Astrocyte (in vitro differentiated cells and primary cell): ENCODE data around the gene OAS3.

Source experiments
- EZH2 ChIP-seq: IDR thresholded peaks from 2 replicates; pipeline ENCODE4 v1.6.1; 2012; ENCODE audit warnings: mild to moderate bottlenecking, low read length, inconsistent platforms; ENCODE audit not compliant: insufficient read depth
- TF ChIP-seq, protein P1 (sequence below): IDR thresholded peaks from 2 replicates; pipeline ENCODE4 v1.5.1; 2011; ENCODE audit warnings: low read depth, mild to moderate bottlenecking, inconsistent platforms, low read length, moderate library complexity; ENCODE audit not compliant: insufficient read depth

DNA sequence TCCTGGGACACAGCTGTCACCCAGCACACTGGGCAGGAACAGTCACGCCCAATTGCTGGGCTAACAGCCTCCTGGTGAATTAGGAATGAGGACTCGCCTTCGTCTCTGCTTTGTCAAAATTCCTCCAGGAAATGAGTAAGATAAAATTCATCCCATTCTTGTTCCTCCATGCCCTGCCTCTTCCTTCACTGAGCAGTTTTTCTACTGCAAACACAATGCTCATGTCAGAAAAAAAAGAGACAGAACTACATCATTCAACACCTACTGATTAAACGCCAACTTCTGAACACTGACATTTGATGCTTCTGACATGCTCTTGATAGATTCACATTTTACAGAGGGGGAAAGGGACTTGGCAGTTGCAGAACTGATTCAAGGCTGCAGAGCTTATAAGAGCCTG is 80.8 kb downstream of the OAS3 start:
- TF ChIP-seq, protein P1, sequence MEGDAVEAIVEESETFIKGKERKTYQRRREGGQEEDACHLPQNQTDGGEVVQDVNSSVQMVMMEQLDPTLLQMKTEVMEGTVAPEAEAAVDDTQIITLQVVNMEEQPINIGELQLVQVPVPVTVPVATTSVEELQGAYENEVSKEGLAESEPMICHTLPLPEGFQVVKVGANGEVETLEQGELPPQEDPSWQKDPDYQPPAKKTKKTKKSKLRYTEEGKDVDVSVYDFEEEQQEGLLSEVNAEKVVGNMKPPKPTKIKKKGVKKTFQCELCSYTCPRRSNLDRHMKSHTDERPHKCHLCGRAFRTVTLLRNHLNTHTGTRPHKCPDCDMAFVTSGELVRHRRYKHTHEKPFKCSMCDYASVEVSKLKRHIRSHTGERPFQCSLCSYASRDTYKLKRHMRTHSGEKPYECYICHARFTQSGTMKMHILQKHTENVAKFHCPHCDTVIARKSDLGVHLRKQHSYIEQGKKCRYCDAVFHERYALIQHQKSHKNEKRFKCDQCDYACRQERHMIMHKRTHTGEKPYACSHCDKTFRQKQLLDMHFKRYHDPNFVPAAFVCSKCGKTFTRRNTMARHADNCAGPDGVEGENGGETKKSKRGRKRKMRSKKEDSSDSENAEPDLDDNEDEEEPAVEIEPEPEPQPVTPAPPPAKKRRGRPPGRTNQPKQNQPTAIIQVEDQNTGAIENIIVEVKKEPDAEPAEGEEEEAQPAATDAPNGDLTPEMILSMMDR = no peak
- TF ChIP-seq EZH2 = no peak
